Measurements from ENCODE around the gene LRAT.

GRCh38 chr4:154781983-154782293 lies 38.1 kb downstream of the LRAT start:
- TF ChIP-seq CTCF (IDR thresholded peaks at IDR 0.05; ENCODE audit: borderline replicate concordance, extremely low read depth, low read length, poor library complexity, severe bottlenecking) = no peak
- no peak for TF ChIP-seq EZH2 (IDR thresholded peaks at IDR 0.05; ENCODE audit: borderline replicate concordance, low read depth, low read length, severe bottlenecking)
